ENCODE data around the gene PPIF. TPM values are rescaled to one million over a fixed set of nuclear protein-coding genes. Genes with fewer than 3 reads are reported as not detected.

The PPIF gene
- total and polyA plus RNA-seq, 2 of the 13 experiments (the other 11 are each of a cell fraction or from before 2014, with no cell fraction given) = 147 to 157 TPM

GRCh38 chr10:79342295-79342761 lies 4.9 kb upstream of the PPIF start (continued):
- TF ChIP-seq, protein P1, sequence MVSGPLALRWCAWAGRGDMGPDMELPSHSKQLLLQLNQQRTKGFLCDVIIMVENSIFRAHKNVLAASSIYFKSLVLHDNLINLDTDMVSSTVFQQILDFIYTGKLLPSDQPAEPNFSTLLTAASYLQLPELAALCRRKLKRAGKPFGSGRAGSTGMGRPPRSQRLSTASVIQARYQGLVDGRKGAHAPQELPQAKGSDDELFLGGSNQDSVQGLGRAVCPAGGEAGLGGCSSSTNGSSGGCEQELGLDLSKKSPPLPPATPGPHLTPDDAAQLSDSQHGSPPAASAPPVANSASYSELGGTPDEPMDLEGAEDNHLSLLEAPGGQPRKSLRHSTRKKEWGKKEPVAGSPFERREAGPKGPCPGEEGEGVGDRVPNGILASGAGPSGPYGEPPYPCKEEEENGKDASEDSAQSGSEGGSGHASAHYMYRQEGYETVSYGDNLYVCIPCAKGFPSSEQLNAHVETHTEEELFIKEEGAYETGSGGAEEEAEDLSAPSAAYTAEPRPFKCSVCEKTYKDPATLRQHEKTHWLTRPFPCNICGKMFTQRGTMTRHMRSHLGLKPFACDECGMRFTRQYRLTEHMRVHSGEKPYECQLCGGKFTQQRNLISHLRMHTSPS (CRISPR knock-in tag; IDR thresholded peaks at IDR 0.05; ENCODE audit: low read depth) = peak; percentile 43; the same call in 1 of the 2 replicates
- TF ChIP-seq ZFX (CRISPR knock-in tag; IDR thresholded peaks at IDR 0.05; ENCODE audit: low read depth) = no peak
- TF ChIP-seq RFX5 (IDR thresholded peaks at IDR 0.05; ENCODE audit: low read depth, low read length) = 0 out of 2 replicates have a peak, but pooled peaks have one; percentile 9
- TF ChIP-seq, protein P2, sequence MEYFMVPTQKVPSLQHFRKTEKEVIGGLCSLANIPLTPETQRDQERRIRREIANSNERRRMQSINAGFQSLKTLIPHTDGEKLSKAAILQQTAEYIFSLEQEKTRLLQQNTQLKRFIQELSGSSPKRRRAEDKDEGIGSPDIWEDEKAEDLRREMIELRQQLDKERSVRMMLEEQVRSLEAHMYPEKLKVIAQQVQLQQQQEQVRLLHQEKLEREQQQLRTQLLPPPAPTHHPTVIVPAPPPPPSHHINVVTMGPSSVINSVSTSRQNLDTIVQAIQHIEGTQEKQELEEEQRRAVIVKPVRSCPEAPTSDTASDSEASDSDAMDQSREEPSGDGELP (IDR thresholded peaks at IDR 0.05; ENCODE audit: borderline replicate concordance, low read depth) = peak; percentile 84; the same call in 1 of the 2 replicates
- TF ChIP-seq FLYWCH1 (CRISPR knock-in tag; IDR thresholded peaks at IDR 0.05) = no peak

- ATAC-seq (no peak), DNase-seq (ENCODE audit: low spot score) (no peak), FAIRE-seq (no peak)
- Histone ChIP-seq H3K9me3 (ENCODE audit: low read length) (no peaks in the 10 kb centered on the region), H3K4me3 (replicated peaks in 1 of 3; ENCODE audit: insufficient read depth in 1 of 3, low read depth in 2 of 3, low read length in 3 of 3) (no peak overlapping the region), H3K4me2 (ENCODE audit: low read depth, low read length) (no peak overlapping the region), H2AFZ (ENCODE audit: low read length) (no peak overlapping the region), H3K4me1 (ENCODE audit: insufficient read depth, low read length) (peaks cover 67% of the 10 kb centered on the region), H3K9ac (ENCODE audit: insufficient read depth, low read depth, low read length) (no peak overlapping the region), H3K36me3 (replicated peaks in 1 of 2; ENCODE audit: control insufficient read depth in 1 of 2, insufficient read depth in 2 of 2, low read length in 2 of 2) (no peaks in the 10 kb centered on the region), H3K79me2 (ENCODE audit: insufficient read depth, low read length) (peaks cover 6% of the 10 kb centered on the region), H4K20me1 (ENCODE audit: insufficient read depth, low read length) (peaks cover under 1% of the 10 kb centered on the region; the same call in 1 of the 2 replicates), H3K27ac (ENCODE audit: extremely low read length, insufficient read depth, low read length) (no peak overlapping the region), H3K27me3 (ENCODE audit: control insufficient read depth in 1 of 2, insufficient read depth in 2 of 2, low read length in 2 of 2) (no peaks in the 10 kb centered on the region)
- no peak for TF ChIP-seq ZNF260 (CRISPR knock-in tag; IDR thresholded peaks at IDR 0.05; ENCODE audit: borderline replicate concordance, low read depth)
- TF ChIP-seq ZNF775 (CRISPR knock-in tag; IDR thresholded peaks at IDR 0.05; ENCODE audit: borderline replicate concordance) = no peak
- no peak for TF ChIP-seq PCBP2 (optimal IDR thresholded peaks at IDR 0.05; ENCODE audit: low read depth, low read length, poor library complexity, severe bottlenecking)
- TF ChIP-seq MAFK (conservative IDR thresholded peaks at IDR 0.05 in 1 of 2, IDR thresholded peaks at IDR 0.05 in 1 of 2; ENCODE audit: low read length in 2 of 2) = 0 out of 4 replicates have a peak, but pooled peaks have one; percentile 5 to 13
- ChIA-PET CTCF (ENCODE audit: low intra/inter-chr PET ratio, low total read pairs) (no interaction called here), POLR2A (interaction anchor here (7.8 kb wide), 1 partner anchor 7 kb away, joined by 134 read pairs; no protein-coding TSS in a partner anchor)
- 93% methylated on average over 10 of the region's 10 CpGs for WGBS (ENCODE audit: low lambda C conversion rate)
- in situ Hi-C loops (cut with HindIII; ENCODE audit: extremely low pct_ligation_motif_present, low pct_unique_long_range_greater_than_20kb) = no loop called here
- intact Hi-C loops (cut with micrococcal nuclease; ENCODE audit: unreplicated experiment) = loop anchor here (10.0 kb wide), 1 partner anchor 48 kb away; no protein-coding TSS in a partner anchor
- BruUV-seq (replicated peaks) = no TSS peak
Measured at GRCh38 chr10:79342811-79343561, 4.3 kb upstream of the PPIF start.

Measured in HepG2 (cell line).